Measurements from ENCODE around the gene OR6J1.
"Not testable (repeated sequence)": the region's sequence is repeated elsewhere in the genome, so short reads cannot be mapped to it uniquely, and the experiment has no call there.

Gene OR6J1

DNA sequence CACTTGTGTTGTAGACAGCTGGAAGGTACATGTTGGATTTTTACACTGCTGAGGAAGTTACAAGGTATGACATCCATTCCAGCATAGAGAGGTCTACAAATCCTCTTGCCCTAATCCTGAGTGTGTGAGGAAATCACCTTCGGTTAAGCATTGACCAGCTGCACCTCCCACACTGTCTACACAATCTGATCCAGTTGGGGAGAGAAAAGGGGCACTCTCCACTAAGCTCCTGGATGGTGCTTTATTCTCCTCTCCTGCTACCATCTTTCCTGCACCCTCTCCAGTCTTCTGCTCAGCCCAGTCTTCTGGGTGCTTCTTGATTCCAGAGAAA lies at the start of gene OR6J1:
TSS of gene OR6J1 (minus strand) at position 48 of the 331 bp plus-strand sequence. CDS start 9,541 bp downstream, outside the sequence.
- Histone ChIP-seq H3K9me3 (ENCODE audit: control insufficient read depth, low read length) (no peaks in the 10 kb centered on the region), H3K79me2 (no peaks in the 10 kb centered on the region), H3K4me2 (ENCODE audit: low read length) (no peak within 1 kb of the TSS), H2AFZ (no peak within 1 kb of the TSS), H3K4me1 (no peaks in the 10 kb centered on the region), H3K27ac (no peak within 1 kb of the TSS), H3K9ac (no peak within 1 kb of the TSS), H3K36me3 (ENCODE audit: control insufficient read depth, insufficient read depth, low read length) (no peaks in the 10 kb centered on the region), H3K27me3 (ENCODE audit: control insufficient read depth, insufficient read depth, low read length) (no peaks in the 10 kb centered on the region), H3K4me3 (ENCODE audit: low read depth, low read length) (no peak within 1 kb of the TSS)
- TF ChIP-seq, protein P1, sequence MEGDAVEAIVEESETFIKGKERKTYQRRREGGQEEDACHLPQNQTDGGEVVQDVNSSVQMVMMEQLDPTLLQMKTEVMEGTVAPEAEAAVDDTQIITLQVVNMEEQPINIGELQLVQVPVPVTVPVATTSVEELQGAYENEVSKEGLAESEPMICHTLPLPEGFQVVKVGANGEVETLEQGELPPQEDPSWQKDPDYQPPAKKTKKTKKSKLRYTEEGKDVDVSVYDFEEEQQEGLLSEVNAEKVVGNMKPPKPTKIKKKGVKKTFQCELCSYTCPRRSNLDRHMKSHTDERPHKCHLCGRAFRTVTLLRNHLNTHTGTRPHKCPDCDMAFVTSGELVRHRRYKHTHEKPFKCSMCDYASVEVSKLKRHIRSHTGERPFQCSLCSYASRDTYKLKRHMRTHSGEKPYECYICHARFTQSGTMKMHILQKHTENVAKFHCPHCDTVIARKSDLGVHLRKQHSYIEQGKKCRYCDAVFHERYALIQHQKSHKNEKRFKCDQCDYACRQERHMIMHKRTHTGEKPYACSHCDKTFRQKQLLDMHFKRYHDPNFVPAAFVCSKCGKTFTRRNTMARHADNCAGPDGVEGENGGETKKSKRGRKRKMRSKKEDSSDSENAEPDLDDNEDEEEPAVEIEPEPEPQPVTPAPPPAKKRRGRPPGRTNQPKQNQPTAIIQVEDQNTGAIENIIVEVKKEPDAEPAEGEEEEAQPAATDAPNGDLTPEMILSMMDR (IDR thresholded peaks at IDR 0.05), result no peak

DNA sequence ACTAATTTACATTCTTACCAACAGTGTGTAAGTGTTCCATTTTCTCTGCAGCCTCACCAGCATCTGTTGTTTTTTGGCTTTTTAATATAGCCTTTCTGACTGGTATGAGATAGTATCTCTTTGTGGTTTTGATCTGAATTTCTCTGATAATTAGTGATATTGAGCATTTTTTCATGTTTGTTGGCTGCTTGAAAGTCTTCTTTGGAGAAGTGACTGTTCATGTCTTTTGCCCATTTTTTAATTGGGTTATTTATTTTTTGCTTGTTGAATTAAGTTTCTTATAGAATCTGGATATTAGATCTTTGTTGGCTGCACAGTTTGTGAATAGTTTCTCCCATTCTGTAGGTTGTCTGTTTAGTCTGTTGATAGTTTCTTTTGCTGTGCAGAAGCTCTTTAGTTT lies 48.0 kb upstream of the OR6J1 start:
- no peak overlapping the region for H3K27ac ChIP-seq
- no peaks in the 10 kb centered on the region for H3K9me3 ChIP-seq (ENCODE audit: control insufficient read depth, low read length)
- H2AFZ ChIP-seq, result no peak overlapping the region
- H3K9ac ChIP-seq, result no peak overlapping the region
- H3K79me2 ChIP-seq, result no peaks in the 10 kb centered on the region
- no peaks in the 10 kb centered on the region for H3K36me3 ChIP-seq (ENCODE audit: control insufficient read depth, insufficient read depth, low read length)
- H3K4me1 ChIP-seq, result peaks cover 2% of the 10 kb centered on the region
- no peak overlapping the region for H3K4me3 ChIP-seq (ENCODE audit: low read depth, low read length)
- no peak overlapping the region for H3K4me2 ChIP-seq (ENCODE audit: low read length)
- no peaks in the 10 kb centered on the region for H3K27me3 ChIP-seq (ENCODE audit: control insufficient read depth, insufficient read depth, low read length)
- TF ChIP-seq, protein P1 (IDR thresholded peaks at IDR 0.05), result no peak

DNA sequence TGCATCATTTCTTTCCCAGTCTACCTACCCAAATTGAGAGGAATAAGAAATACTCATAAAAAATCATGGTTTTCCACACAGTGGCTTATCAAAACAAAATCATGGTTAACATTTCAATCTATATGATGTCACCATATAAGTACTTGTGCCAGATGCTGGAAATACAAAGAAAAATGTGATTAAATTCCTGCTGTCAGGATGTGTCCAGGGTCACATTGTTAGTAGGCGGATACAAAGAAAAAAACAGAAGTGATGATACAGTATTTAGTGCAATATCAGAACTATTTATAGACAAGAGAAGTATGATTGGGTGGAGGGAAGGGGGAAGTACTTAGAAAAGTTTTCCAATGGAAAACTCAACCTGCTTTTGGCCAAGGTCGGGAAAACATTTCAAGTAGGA lies 47.0 kb upstream of the OR6J1 start:
- H3K4me1 ChIP-seq, result peaks cover 6% of the 10 kb centered on the region
- H3K36me3 ChIP-seq (ENCODE audit: control insufficient read depth, insufficient read depth, low read length), result no peaks in the 10 kb centered on the region
- no peak overlapping the region for H3K4me3 ChIP-seq (ENCODE audit: low read depth, low read length)
- no peaks in the 10 kb centered on the region for H3K27me3 ChIP-seq (ENCODE audit: control insufficient read depth, insufficient read depth, low read length)
- no peaks in the 10 kb centered on the region for H3K9me3 ChIP-seq (ENCODE audit: control insufficient read depth, low read length)
- H3K4me2 ChIP-seq (ENCODE audit: low read length), result no peak overlapping the region
- no peak overlapping the region for H3K27ac ChIP-seq
- H3K9ac ChIP-seq, result no peak overlapping the region
- H2AFZ ChIP-seq, result no peak overlapping the region
- no peaks in the 10 kb centered on the region for H3K79me2 ChIP-seq
- TF ChIP-seq, protein P1 (IDR thresholded peaks at IDR 0.05), result no peak

DNA sequence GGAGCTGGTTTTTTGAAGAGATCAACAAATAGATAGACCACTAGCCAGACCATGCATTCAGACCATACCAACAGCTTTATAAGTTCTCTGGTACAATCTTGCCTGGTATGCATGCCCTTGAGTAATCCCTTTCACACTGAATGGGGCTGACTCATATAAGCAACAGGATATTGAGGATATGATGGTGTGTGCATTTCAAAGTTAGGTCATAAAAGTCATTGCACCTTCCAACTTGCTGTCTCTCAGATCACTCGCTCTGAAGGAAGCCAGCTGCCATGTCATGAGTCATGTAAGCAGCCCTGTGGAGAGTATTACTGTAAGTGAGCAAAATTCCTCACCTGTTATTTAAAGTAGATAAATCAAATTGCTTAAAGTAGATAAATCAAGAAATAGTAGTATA lies 45.0 kb upstream of the OR6J1 start:
- H3K27ac ChIP-seq, result no peak overlapping the region
- H3K4me2 ChIP-seq (ENCODE audit: low read length), result no peak overlapping the region
- no peaks in the 10 kb centered on the region for H3K79me2 ChIP-seq
- peaks cover 16% of the 10 kb centered on the region for H3K4me1 ChIP-seq
- H3K27me3 ChIP-seq (ENCODE audit: control insufficient read depth, insufficient read depth, low read length), result no peaks in the 10 kb centered on the region
- TF ChIP-seq, protein P1 (IDR thresholded peaks at IDR 0.05), result no peak
- no peak overlapping the region for H3K9ac ChIP-seq
- H3K9me3 ChIP-seq (ENCODE audit: control insufficient read depth, low read length), result no peaks in the 10 kb centered on the region
- no peak overlapping the region for H2AFZ ChIP-seq
- H3K36me3 ChIP-seq (ENCODE audit: control insufficient read depth, insufficient read depth, low read length), result no peaks in the 10 kb centered on the region
- no peak overlapping the region for H3K4me3 ChIP-seq (ENCODE audit: low read depth, low read length)

DNA sequence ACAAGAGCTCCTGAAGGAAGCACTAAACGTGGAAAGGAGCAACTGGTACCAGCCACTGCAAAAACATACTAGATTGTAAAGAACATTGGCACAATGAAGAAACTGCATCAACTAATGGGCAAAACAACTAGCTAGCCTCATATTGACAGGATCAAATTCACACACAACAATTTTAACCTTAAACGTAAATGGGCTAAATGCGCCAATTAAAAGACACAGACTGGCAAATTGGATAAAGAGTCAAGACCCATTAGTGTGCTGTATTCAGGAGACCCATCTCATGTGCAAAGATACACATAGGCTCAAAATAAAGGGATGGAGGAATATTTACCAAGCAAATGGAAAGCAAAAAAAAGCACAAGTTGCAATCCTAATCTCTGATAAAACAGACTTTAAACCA lies 43.8 kb upstream of the OR6J1 start:
- H3K27ac ChIP-seq; H3K9ac ChIP-seq; H3K4me2 ChIP-seq (ENCODE audit: low read length); H3K9me3 ChIP-seq (ENCODE audit: control insufficient read depth, low read length); H3K36me3 ChIP-seq (ENCODE audit: control insufficient read depth, insufficient read depth, low read length); H3K27me3 ChIP-seq (ENCODE audit: control insufficient read depth, insufficient read depth, low read length); H2AFZ ChIP-seq; H3K4me3 ChIP-seq (ENCODE audit: low read depth, low read length); H3K79me2 ChIP-seq: not testable (repeated sequence)
- H3K4me1 ChIP-seq, result peaks cover 16% of the 10 kb centered on the region

DNA sequence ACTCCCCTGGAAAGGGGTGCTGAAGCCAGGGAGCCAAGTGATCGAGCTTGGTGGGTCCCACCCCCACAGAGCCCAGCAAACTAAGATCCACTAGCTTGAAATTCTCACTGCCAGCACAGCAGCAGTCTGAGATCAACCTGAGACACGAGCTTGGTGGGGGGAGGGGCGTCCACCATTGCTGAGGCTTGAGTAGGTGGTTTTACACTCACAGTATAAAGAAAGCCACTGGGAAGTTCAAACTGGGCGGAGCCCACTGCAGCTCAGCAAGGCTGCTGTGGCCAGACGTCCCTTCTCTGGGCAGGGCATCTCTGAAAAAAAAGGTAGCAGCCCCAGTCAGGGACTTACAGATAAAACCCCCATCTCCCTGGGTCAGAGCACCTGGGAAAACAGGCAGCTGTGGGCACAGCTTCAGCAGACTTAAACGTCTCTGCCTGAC lies 42.0 kb upstream of the OR6J1 start:
- H3K9ac ChIP-seq; H3K27me3 ChIP-seq (ENCODE audit: control insufficient read depth, insufficient read depth, low read length); H3K4me3 ChIP-seq (ENCODE audit: low read depth, low read length); H3K79me2 ChIP-seq; H3K36me3 ChIP-seq (ENCODE audit: control insufficient read depth, insufficient read depth, low read length); H3K9me3 ChIP-seq (ENCODE audit: control insufficient read depth, low read length); H3K4me2 ChIP-seq (ENCODE audit: low read length): not testable (repeated sequence)
- Histone ChIP-seq H2AFZ (peak overlapping the region; percentile 67), H3K4me1 (peaks cover 15% of the 10 kb centered on the region), H3K27ac (peak overlapping the region; percentile 70)

All from parathyroid adenoma (tissue), 2 donors.